Measurements from ENCODE around the gene ALG14. TPM values are rescaled to one million over a fixed set of nuclear protein-coding genes. Genes with fewer than 3 reads are reported as not detected.

The ALG14 gene
- total and polyA plus RNA-seq, 2 donors from 2014 or later: 8.6 to 11.3 TPM

- peak overlapping the region in 1 of 2 donors; percentile 84 for H3K27ac ChIP-seq (ENCODE audit: low read depth in 2 of 2, low read length in 2 of 2)
- peaks cover 0 to 5% (median 4%) of the 10 kb centered on the region in 3 donors for H3K4me1 ChIP-seq (ENCODE audit: control insufficient read depth in 2 of 3, insufficient read depth in 2 of 3, low read depth in 1 of 3, low read length in 3 of 3)
- no peaks in the 10 kb centered on the region for H3K9me3 ChIP-seq (ENCODE audit: control insufficient read depth in 2 of 3, insufficient read depth in 1 of 3, low read length in 3 of 3)
- H3K4me3 ChIP-seq (ENCODE audit: low read length in 3 of 3): no peak overlapping the region
- peak; percentile 91 for TF ChIP-seq CTCF (IDR thresholded peaks at IDR 0.05; ENCODE audit: borderline replicate concordance, extremely low read depth, insufficient read depth)
- intact Hi-C loops (cut with DNase I): loop anchor here (5.0 kb wide), 1 partner anchor 184 kb away; no protein-coding TSS in a partner anchor
- DNase-seq (peak in 4 of 5 donors; percentile 68 to 94 (median 78)), FAIRE-seq (peak; percentile 86)
- H3K9ac ChIP-seq (ENCODE audit: low read length in 3 of 3): no peak overlapping the region
- H3K27me3 ChIP-seq (ENCODE audit: control insufficient read depth, insufficient read depth, low read length): no peaks in the 10 kb centered on the region
- no peaks in the 10 kb centered on the region for H3K36me3 ChIP-seq (ENCODE audit: control insufficient read depth in 2 of 3, insufficient read depth in 3 of 3, low read length in 3 of 3)
These were observed 31.1 kb downstream of the ALG14 start for GRCh38 chr1:95041491-95042165.

- no peak overlapping the region for H3K9ac ChIP-seq (ENCODE audit: low read length in 3 of 3)
- no peak overlapping the region for H3K4me3 ChIP-seq (ENCODE audit: low read length in 3 of 3)
- DNase-seq: no peak
- TF ChIP-seq CTCF (IDR thresholded peaks at IDR 0.05; ENCODE audit: borderline replicate concordance, extremely low read depth, insufficient read depth): no peak
- no peak overlapping the region for H3K27ac ChIP-seq (ENCODE audit: low read depth in 2 of 2, low read length in 2 of 2)
- intact Hi-C loops (cut with DNase I): loop anchor here (5.0 kb wide), 1 partner anchor 183 kb away; no protein-coding TSS in a partner anchor
- H3K36me3 ChIP-seq (ENCODE audit: control insufficient read depth in 2 of 3, insufficient read depth in 3 of 3, low read length in 3 of 3): no peaks in the 10 kb centered on the region
- H3K27me3 ChIP-seq (ENCODE audit: control insufficient read depth, insufficient read depth, low read length): no peaks in the 10 kb centered on the region
- no peak for FAIRE-seq
- H3K4me1 ChIP-seq (ENCODE audit: control insufficient read depth in 2 of 3, insufficient read depth in 2 of 3, low read depth in 1 of 3, low read length in 3 of 3): peaks cover 0 to 5% (median 4%) of the 10 kb centered on the region in 3 donors
- no peaks in the 10 kb centered on the region for H3K9me3 ChIP-seq (ENCODE audit: control insufficient read depth in 2 of 3, insufficient read depth in 1 of 3, low read length in 3 of 3)
These were observed 32.7 kb downstream of the ALG14 start for GRCh38 chr1:95040032-95040525.

GRCh38 chr1:95039360-95040031 lies 33.3 kb downstream of the ALG14 start:
- no peaks in the 10 kb centered on the region for H3K27me3 ChIP-seq (ENCODE audit: control insufficient read depth, insufficient read depth, low read length)
- H3K9me3 ChIP-seq (ENCODE audit: control insufficient read depth in 2 of 3, insufficient read depth in 1 of 3, low read length in 3 of 3): no peaks in the 10 kb centered on the region
- H3K9ac ChIP-seq (ENCODE audit: low read length in 3 of 3): no peak overlapping the region
- no peaks in the 10 kb centered on the region for H3K36me3 ChIP-seq (ENCODE audit: control insufficient read depth in 2 of 3, insufficient read depth in 3 of 3, low read length in 3 of 3)
- H3K27ac ChIP-seq (ENCODE audit: low read depth in 2 of 2, low read length in 2 of 2): no peak overlapping the region
- no peak for TF ChIP-seq CTCF (IDR thresholded peaks at IDR 0.05; ENCODE audit: borderline replicate concordance, extremely low read depth, insufficient read depth)
- no peak overlapping the region for H3K4me3 ChIP-seq (ENCODE audit: low read length in 3 of 3)
- peaks cover 0 to 5% (median 4%) of the 10 kb centered on the region in 3 donors for H3K4me1 ChIP-seq (ENCODE audit: control insufficient read depth in 2 of 3, insufficient read depth in 2 of 3, low read depth in 1 of 3, low read length in 3 of 3)
- FAIRE-seq: no peak
- intact Hi-C loops (cut with DNase I): loop anchor here (5.0 kb wide), 1 partner anchor 182 kb away; no protein-coding TSS in a partner anchor
- no peak for DNase-seq

All from kidney (tissue), 14 donors.